Ascending aorta (tissue), 2 donors: Measurements from ENCODE around the gene PAGR1. TPM values are rescaled to one million over a fixed set of nuclear protein-coding genes. Genes with fewer than 3 reads are reported as not detected.
"Not testable (repeated sequence)": the region's sequence is repeated elsewhere in the genome, so short reads cannot be mapped to it uniquely, and the experiment has no call there.

Source experiments
- DNase-seq, 2 donors: peaks; one replicate each; pipeline ENCODE4 v3.0.0-alpha.2; 2019; ENCODE audit warnings: low spot score in 2 of 2
- H3K27ac ChIP-seq, 2 donors: fragments of 200-600 bp; sonication (generic); one replicate each; pipeline ENCODE4 v1.5.1; 2016 to 2017; ENCODE audit warnings: mild to moderate bottlenecking in 1 of 2
- H3K27me3 ChIP-seq: fragments of 200-600 bp; sonication (generic); one replicate; pipeline ENCODE4 v1.5.1; 2017
- H3K36me3 ChIP-seq, 2 donors: fragments of 200-600 bp; sonication (generic); one replicate each; pipeline ENCODE4 v1.5.1; 2016
- H3K4me1 ChIP-seq, 2 donors: fragments of 200-600 bp; sonication (generic); one replicate each; pipeline ENCODE4 v1.5.1; 2016 to 2017; ENCODE audit warnings: mild to moderate bottlenecking in 1 of 2
- H3K4me3 ChIP-seq, 2 donors: fragments of 200-600 bp; sonication (generic); one replicate each; pipeline ENCODE4 v1.5.1; 2016 to 2017; ENCODE audit warnings: mild to moderate bottlenecking in 1 of 2
- H3K9me3 ChIP-seq, 2 donors: fragments of 200-600 bp; sonication (generic); one replicate each; pipeline ENCODE4 v1.5.1; 2016
- intact Hi-C: fragments of 100-400 bp; cut with DNase I; formaldehyde crosslinking; loops from one replicate; pipeline ENCODE4 v1.15.1; 2023
- total RNA-seq: library from RNA; depleted of rRNA; stranded (reverse); fragments of >200 nt; gene quantifications from one replicate; pipeline ENCODE4 v1.1.0, GENCODE V29; 2016
- TF ChIP-seq, protein P1 (sequence below), 3 experiments: fragments of 200-600 bp in 2 of 3; fragments of 450-650 bp in 1 of 3; sonication (generic) in 2 of 3; IDR thresholded peaks; one replicate each; pipeline ENCODE4 v1.5.1; 2016 to 2019; ENCODE audit warnings: antibody characterized with exemption in 3 of 3, mild to moderate bottlenecking in 1 of 3, moderate library complexity in 1 of 3

The PAGR1 gene
- total RNA-seq, 1 donor from 2014 or later: 54.3 TPM

DNA sequence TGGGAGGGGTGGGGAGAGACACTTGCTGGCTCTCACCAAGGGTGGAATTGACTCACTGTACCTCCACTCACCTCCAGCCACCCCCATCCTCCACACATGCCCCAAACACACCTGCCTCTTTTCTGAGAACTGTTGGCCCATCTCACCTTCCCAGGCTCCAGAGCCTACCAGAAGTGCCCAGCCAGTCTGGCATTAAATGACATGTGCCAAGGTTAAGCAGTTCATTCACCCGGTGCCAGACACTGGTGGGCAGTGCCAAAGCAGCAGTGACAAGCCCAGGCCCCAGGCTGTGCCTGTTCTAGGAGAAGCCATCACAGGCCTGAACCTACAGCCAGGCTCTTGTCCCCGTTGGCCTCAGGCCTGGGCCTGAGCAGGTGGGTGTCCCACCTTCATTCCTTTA lies 15.5 kb downstream of the PAGR1 start:
- Histone ChIP-seq H3K27me3 (no peaks in the 10 kb centered on the region), H3K9me3 (no peaks in the 10 kb centered on the region), H3K4me1 (no peaks in the 10 kb centered on the region), H3K36me3 (peaks cover 58% of the 10 kb centered on the region in 2 donors), H3K4me3 (no peak overlapping the region), H3K27ac (no peak overlapping the region)
- intact Hi-C loops: no loop called here
- TF ChIP-seq, protein P1, sequence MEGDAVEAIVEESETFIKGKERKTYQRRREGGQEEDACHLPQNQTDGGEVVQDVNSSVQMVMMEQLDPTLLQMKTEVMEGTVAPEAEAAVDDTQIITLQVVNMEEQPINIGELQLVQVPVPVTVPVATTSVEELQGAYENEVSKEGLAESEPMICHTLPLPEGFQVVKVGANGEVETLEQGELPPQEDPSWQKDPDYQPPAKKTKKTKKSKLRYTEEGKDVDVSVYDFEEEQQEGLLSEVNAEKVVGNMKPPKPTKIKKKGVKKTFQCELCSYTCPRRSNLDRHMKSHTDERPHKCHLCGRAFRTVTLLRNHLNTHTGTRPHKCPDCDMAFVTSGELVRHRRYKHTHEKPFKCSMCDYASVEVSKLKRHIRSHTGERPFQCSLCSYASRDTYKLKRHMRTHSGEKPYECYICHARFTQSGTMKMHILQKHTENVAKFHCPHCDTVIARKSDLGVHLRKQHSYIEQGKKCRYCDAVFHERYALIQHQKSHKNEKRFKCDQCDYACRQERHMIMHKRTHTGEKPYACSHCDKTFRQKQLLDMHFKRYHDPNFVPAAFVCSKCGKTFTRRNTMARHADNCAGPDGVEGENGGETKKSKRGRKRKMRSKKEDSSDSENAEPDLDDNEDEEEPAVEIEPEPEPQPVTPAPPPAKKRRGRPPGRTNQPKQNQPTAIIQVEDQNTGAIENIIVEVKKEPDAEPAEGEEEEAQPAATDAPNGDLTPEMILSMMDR (IDR thresholded peaks at IDR 0.05): no peak
- DNase-seq: no peak

DNA sequence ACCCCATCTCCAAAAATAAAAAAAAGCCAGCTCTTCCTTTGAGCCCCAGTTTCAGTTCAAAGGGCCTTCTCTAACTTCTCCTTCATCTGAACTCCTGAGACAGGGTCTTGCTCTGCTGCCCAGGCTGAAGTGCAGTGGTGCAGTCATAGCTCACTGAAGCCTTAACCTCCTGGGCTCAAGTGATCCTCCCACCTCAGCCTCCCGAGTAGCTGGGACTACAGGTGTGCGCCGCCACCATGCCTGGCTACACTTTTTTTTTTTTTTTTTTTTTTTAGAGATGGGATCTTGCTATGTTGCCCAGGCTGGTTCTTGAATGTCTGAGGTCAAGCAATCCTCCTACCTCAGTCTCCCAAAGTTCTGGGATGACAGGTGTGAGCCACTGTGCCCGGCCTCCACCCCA lies 17.3 kb downstream of the PAGR1 start:
- H3K27me3 ChIP-seq, H3K4me1 ChIP-seq, H3K9me3 ChIP-seq, H3K27ac ChIP-seq, DNase-seq, H3K4me3 ChIP-seq, intact Hi-C loops: not testable (repeated sequence)
- H3K36me3 ChIP-seq: peaks cover 71 to 75% of the 10 kb centered on the region in 2 donors

DNA sequence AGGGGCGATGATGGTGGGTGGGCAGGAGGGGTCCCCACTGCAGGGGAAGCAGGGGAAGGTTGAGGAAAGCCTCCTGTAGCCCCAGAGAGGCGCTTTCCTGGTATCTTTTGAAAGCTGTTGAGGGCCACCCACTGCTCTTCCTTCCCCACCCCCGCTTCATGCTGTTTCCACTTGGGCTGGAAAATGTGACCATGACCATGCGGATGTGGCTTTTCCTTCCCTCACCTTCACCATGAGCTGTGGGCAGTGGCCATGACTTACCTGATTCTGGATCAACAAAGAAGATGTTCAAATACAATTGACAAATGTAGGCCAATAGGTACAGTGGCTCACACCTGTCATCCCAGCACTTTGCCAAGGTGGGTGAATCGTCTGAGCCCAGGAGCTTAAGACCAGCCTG lies 18.1 kb downstream of the PAGR1 start:
- H3K4me1 ChIP-seq: no peaks in the 10 kb centered on the region
- intact Hi-C loops: no loop called here
- no peaks in the 10 kb centered on the region for H3K9me3 ChIP-seq
- DNase-seq: no peak
- peaks cover 77 to 82% of the 10 kb centered on the region in 2 donors for H3K36me3 ChIP-seq
- TF ChIP-seq, protein P1 (IDR thresholded peaks at IDR 0.05): no peak
- no peak overlapping the region for H3K27ac ChIP-seq
- no peak overlapping the region for H3K4me3 ChIP-seq
- no peaks in the 10 kb centered on the region for H3K27me3 ChIP-seq

DNA sequence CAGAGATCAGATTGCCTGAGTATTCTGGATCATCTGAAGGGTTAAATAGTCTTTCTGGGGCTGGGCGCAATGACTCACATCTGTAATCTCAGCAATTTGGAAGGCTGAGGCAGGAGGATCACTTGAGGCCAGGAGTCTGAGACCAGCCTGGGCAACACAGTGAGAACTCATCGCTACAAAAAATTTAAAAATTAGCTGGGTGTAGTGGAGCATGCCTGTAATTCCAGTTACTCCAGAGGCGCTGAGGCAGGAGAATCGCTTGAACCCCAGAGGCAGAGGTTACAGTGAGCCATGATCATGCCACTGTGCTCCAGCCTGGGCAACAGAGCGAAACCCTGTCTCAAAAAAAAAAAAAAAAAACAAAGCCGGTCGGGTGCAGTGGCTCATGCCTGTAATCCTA lies 20.0 kb downstream of the PAGR1 start:
- Histone ChIP-seq H3K4me1 (no peaks in the 10 kb centered on the region), H3K36me3 (peaks cover 89% of the 10 kb centered on the region in 2 donors), H3K4me3 (no peak overlapping the region), H3K9me3 (no peaks in the 10 kb centered on the region), H3K27ac (no peak overlapping the region), H3K27me3 (no peaks in the 10 kb centered on the region)
- DNase-seq: no peak
- TF ChIP-seq, protein P1 (IDR thresholded peaks at IDR 0.05): no peak
- intact Hi-C loops: no loop called here

DNA sequence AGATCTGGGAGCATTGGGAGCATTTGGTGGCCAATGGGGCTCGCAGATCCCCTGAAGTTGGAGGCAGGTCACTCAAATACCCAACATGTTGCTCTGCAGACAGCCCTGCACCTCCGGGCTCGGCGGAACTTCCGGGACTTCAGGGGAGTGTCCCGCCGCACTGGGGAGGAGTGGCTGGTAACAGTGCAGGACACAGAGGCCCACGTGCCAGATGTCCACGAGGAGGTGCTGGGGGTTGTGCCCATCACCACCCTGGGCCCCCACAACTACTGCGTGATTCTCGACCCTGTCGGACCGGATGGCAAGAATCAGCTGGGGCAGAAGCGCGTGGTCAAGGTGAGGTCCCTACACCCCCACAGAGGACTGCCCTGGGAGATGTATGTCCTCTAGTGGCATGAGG lies 20.7 kb downstream of the PAGR1 start:
- Histone ChIP-seq H3K27me3 (no peaks in the 10 kb centered on the region), H3K9me3 (no peaks in the 10 kb centered on the region), H3K4me3 (no peak overlapping the region), H3K36me3 (peaks cover 88 to 89% of the 10 kb centered on the region in 2 donors), H3K4me1 (no peaks in the 10 kb centered on the region), H3K27ac (no peak overlapping the region)
- intact Hi-C loops: no loop called here
- TF ChIP-seq, protein P1 (IDR thresholded peaks at IDR 0.05): no peak
- no peak for DNase-seq

DNA sequence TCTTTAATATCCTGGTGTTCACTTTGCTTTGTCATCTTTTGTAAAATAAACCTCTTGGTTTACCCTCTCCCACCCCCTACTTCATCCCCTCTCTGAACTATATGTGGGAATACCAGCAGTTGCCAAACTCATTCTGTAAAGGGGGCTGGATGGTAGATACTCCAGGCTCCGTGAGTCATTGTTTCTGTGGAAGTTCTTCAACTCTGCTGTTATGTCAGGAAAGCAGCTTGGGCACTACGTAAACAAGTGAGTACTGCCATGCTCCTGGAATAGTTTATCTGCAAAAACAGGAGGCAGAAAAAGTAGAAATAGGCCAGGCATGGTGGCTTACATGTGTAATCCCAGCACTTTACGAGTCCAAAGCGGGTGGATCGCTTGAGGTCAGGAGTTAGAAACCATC lies 21.9 kb downstream of the PAGR1 start:
- no peaks in the 10 kb centered on the region for H3K27me3 ChIP-seq
- H3K4me3 ChIP-seq: no peak overlapping the region
- intact Hi-C loops: no loop called here
- H3K36me3 ChIP-seq: peaks cover 91% of the 10 kb centered on the region in 2 donors
- H3K9me3 ChIP-seq: no peaks in the 10 kb centered on the region
- no peak overlapping the region for H3K27ac ChIP-seq
- no peaks in the 10 kb centered on the region for H3K4me1 ChIP-seq
- TF ChIP-seq, protein P1 (IDR thresholded peaks at IDR 0.05): no peak
- DNase-seq: no peak
